Stimulated activated CD4-positive, alpha-beta T cell treated with anti-CD3 and anti-CD28 coated beads, Interleukin-15, amount 100 ng/mL, for 1 hour (primary cell): ENCODE measurements around the gene CLEC18B.
"Not testable (repeated sequence)": the region's sequence is repeated elsewhere in the genome, so short reads cannot be mapped to it uniquely, and the experiment has no call there.

Experiments
- DNase-seq, 2 donors: peaks; one replicate each; pipeline ENCODE4 v3.0.0-alpha.2; 2020; ENCODE audit warnings: low read depth in 1 of 2, low spot score in 1 of 2

CLEC18B gene

GRCh38 chr16:74361646-74362610 is 59.4 kb downstream of the CLEC18B start:
- not testable (repeated sequence) for DNase-seq
